Femur (tissue), 1 donor: ENCODE results near the gene ARSG.
"Not testable (repeated sequence)": the region's sequence is repeated elsewhere in the genome, so short reads cannot be mapped to it uniquely, and the experiment has no call there.

Source experiments
- DNase-seq: peaks from one replicate; pipeline ENCODE4 v3.0.0-alpha.2; 2017

The ARSG gene

GRCh38 chr17:68281965-68282364 lies 9.3 kb upstream of the ARSG start:
- DNase-seq: not testable (repeated sequence)

DNA sequence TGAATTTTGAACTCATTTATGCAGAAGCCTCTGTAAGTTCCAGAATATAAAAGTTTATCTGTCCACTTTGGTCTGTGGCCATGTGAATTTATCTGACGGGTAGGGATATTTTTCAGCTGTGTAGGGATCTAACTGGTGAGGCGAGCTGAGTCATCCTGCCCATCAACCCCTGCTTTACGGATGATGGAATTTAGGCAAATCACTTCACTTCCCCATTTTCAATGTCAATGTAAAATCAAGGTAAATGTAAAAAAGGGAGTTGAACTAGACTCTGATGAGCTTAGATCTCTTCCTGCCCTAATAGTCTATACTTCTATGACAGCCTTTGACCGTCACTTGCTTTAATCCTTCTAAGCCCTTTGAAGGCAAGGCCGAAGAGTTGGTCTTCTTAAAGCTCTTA lies 2.9 kb upstream of the ARSG start:
- no peak for DNase-seq

DNA sequence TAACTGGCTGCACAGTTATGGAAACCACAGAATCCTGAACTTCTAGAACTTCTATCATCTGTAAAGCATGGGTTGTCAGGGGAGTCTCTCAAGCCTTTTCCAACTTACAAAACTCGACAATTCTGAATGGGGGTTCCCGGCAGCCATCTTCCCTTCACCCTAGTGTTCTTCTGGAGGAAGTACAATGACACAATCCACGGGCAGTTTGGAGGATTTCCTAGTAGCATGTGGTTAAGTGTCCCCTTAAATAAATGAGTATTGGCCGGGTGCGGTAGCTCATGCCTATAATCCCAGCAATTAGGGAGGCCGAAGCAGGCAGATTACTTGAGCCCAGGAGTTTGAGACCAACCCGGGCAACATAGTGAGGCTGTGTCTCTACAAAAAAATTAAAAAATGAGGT lies 2.5 kb upstream of the ARSG start:
- DNase-seq: no peak

GRCh38 chr17:68289473-68289872 lies 1.8 kb upstream of the ARSG start:
- DNase-seq: no peak

DNA sequence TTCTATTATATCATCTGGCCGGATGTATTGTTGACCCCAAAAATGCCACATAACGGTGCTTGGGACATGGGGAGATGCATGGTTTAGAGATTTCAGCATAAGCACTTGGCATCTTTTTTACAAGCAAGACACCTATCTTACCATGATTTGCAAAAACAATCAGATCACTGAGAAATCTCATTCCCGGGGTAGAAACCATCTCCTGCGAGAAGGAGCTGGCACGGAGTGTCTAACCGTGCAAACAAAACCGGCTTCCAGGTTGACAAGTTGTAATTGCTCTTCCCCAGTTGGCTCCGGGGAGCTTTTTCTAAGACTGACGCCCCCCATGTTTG lies 1.4 kb upstream of the ARSG start:
- no peak for DNase-seq

GRCh38 chr17:68290268-68290954 lies 884 bp upstream of the ARSG start:
- peak; percentile 31 for DNase-seq

- DNase-seq: peak; percentile 85
These were observed 767 bp downstream of the ARSG start for GRCh38 chr17:68291836-68292688.

DNA sequence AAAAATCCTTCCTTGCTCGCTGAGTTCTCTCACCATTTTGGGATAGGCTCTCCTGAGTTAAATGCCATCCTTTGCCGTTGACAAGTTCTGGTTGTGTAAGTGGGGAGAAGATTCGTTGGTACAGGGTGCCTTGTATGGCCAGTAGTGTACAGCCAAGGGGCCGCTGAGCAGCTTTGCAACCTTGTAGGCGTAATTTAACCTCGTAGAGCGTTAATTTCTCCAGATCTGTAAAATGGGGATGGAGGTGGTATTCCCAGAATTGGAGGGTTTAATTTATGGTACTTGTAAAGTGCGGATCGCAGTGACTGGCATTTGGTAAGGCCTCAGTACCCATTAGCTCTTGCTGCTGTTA lies 1.4 kb downstream of the ARSG start:
- DNase-seq: no peak

GRCh38 chr17:68293490-68294195 lies 2.3 kb downstream of the ARSG start:
- no peak for DNase-seq

DNA sequence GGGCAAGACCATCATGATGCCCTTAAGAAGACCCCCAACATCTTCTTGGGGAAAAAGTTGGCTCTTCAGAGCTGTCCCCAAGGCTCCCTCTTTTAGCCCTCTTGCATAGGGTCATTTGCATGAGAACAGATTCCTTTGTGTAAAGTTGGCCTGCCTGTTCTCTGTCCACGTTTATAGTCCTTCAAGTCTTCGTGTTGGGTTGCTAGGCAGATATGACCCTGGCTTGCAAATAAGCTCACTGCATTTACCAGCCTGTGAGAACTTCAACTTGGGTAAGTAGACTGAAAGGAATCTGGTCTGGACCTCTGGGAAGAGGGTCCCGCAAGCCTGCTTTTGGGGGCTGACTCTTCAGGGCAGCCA lies 2.9 kb downstream of the ARSG start:
- DNase-seq: no peak

- no peak for DNase-seq
These were observed 3.3 kb downstream of the ARSG start for GRCh38 chr17:68294617-68295016.

- no peak for DNase-seq
These were observed 3.8 kb downstream of the ARSG start for GRCh38 chr17:68295086-68295485.

DNA sequence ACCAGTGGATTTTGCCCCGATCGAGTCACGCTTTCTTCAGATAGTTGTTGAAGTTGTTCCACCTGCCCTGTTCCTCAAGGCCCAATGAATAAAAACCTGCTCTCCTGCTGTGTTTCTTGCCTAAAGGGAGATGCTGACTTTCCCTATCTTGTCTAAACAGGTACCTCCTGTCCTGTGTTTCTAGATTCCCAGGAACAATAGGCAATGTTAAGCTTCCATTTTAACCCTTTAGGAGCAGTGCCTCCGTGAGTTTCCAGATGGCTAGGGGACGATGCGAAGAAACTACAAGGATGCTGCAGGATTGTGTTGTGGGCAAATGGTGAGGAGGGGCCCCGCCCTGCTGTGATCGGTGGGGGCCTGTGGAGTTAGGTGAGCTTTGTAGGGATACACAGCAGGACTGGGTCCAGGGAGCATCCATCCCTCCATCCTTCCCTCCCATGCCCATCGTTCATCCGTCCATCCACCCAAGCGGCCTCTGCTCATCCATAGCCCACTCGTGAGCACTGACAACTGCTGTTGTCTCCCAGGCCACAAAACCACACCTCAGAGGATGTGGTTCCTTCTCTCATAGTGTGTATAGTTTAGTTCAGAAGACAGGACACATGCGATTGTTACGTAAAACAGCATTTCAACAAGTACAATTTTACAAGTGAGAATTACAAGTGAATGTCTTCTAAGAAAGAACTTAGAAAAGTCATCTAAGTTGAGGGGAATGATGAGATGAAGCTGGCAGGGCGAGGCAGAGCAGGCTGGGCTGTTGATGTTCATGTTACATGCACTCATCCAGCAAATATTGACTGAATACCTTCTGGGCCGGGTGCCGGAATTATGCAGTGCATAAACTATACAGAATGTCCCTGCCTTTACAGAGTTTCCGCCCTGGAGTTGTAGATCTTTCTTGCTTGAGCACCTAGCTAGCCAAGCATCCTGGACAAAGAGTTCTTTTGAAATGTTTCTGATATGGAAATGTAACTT lies 5.2 kb downstream of the ARSG start:
- DNase-seq: no peak

GRCh38 chr17:68297195-68297594 lies 5.9 kb downstream of the ARSG start:
- no peak for DNase-seq

- DNase-seq: no peak
These were observed 7.3 kb downstream of the ARSG start for GRCh38 chr17:68298601-68299000.

GRCh38 chr17:68299817-68300216 lies 8.5 kb downstream of the ARSG start:
- DNase-seq: no peak

DNA sequence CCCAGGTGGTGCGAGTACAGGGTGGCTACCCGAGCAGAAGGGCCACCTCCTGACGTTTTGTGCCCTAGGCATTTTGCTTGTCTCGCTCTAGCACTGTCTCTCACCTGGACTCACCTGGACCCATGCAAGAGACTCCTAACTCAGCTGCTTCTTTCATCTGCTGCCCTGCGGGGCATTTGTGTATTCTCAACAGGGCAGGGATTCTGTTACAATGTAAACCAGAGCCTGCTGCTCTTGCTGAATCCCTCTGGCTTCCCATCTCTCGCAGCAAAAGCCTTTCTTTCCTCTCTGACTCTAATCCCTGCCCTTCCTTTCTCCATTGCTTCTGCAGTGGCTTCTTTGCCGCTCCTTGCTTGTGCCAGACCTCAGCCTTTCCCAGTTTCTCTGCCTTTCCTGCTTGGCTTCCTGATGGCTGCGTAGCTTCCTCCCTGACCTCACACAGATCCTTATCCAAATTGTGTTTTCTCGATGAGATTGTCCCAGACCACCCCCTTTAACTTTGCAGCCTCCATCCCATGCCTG lies 10.2 kb downstream of the ARSG start:
- DNase-seq: no peak

DNA sequence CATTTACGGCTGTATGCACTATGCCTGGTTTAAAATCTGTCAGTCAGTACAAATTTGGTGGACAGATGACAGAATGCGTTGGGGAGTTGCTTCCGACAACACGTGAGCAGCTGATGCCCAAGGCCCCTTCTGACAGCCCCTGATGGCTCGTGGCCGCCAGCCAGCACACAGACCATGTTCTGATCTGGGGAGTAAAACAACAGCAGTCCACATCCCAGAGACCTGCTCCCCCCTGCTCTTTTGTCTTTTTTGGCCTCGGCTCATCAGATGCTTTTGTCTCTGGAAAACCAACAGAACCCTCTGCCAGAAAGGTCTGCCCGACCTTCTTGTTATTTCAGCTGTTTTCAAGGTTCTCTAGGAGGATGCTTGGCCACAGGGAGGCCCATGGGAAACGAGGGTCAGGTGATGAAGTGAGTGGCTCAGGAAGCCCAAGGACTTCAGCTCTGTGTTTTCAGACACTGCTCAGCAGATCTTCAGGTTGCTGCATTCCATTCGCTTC lies 10.8 kb downstream of the ARSG start:
- no peak for DNase-seq

DNA sequence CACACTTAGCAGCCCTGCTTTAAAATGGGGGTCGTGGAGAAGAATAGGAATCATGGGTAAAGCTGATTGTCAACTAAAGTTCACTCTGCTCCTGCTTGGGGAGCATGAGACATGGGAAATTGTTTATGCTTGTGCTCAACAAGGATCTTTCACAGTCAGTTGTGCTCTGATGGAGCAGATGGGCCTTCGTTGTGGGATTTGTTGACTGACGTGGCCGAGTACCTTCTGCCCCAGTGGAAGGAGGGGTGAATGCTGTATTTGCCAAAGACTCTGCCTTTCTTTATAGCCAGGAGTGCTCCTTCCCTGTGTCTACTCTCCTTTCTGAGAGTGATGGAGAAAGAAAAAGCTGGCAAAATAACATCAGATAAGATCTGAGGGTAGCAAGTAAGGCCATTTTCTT lies 11.4 kb downstream of the ARSG start:
- no peak for DNase-seq

GRCh38 chr17:68304706-68305105 lies 13.4 kb downstream of the ARSG start:
- no peak for DNase-seq

- DNase-seq: no peak
These were observed 13.8 kb downstream of the ARSG start for GRCh38 chr17:68305142-68305541.

DNA sequence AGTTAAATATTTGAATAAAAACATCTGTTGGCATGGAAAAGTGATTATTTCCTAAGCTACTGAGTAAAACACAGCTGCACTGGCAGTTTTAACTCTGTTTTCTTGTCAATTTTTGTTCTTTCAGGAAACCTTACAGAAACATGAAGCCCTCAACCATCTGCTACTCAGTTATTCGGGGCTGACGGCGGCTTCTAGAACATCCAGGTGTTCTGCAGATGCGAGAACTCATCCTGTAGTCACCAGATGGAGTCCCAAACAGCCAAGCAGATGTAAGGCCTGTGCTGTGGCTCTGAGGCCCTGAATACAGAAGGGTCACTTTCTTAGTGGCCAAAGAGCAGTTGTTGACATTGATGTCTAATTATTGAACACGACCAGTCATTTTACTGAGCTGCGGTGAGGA lies 15.5 kb downstream of the ARSG start:
- no peak for DNase-seq

DNA sequence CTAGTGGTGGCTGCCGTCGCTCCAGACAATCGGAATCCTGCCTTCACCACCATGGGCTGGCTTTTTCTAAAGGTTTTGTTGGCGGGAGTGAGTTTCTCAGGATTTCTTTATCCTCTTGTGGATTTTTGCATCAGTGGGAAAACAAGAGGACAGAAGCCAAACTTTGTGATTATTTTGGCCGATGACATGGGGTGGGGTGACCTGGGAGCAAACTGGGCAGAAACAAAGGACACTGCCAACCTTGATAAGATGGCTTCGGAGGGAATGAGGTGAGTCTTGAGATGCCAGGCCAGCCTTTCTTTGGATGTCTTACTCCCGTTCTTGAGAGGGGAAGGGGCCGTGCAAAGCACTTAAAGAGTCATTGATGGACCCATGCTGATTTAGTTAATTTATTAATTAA lies 16.1 kb downstream of the ARSG start:
- DNase-seq: no peak
